Measurements from ENCODE around the gene CFAP90.

GRCh38 chr5:7801891-7802614 is 48.9 kb downstream of the CFAP90 start:
- TF ChIP-seq CTCF (conservative IDR thresholded peaks at IDR 0.05 in 1 of 2, IDR thresholded peaks at IDR 0.05 in 1 of 2; ENCODE audit: extremely low read depth in 1 of 2, insufficient read depth in 1 of 2, low read depth in 1 of 2, low read length in 2 of 2) = no peak
- TF ChIP-seq EZH2 (IDR thresholded peaks at IDR 0.05; ENCODE audit: borderline replicate concordance, low read length) = no peak

Measured in mammary epithelial cell (primary cell).